ENCODE results near the gene TNKS1BP1. TPM values are rescaled to one million over a fixed set of nuclear protein-coding genes. Genes with fewer than 3 reads are reported as not detected.
"Not testable (repeated sequence)": the region's sequence is repeated elsewhere in the genome, so short reads cannot be mapped to it uniquely, and the experiment has no call there.

Gene TNKS1BP1
- total and polyA plus RNA-seq, 8 donors, result 59.4 to 238 (median 119) TPM

DNA sequence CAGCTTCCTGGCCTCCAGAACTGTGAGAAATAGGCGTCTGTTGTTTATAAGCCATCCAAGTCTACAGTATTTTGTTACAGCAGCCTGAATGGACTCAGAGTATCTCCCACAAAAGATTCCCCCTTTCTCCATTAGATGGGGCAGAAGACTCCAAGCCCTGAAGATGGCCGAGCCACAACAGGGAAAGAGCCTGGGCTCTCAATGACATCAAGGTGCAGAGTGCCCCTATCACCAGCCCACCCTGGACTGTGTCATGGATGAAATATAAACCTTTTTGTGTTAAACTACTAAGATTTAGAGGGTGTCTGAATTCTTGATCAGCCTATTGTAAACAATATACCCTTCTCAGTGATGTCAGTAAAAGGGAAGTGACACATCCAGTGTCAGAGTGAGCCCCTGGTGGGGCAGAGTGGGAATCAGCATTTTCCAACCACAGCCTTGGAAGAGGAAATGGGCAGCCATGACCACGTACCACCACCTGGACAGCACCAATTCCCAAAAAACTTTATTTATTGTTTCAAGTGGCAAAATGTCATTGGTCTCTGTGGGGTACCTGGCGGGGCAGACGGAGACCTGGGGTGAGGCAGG, 25.5 kb downstream of the TNKS1BP1 start:
- H3K4me3 ChIP-seq, result no peak overlapping the region
- WGBS, 5 donors, result 92 to 100% (median 95%) methylated on average over 5 of the region's 5 CpGs
- H3K27me3 ChIP-seq, result no peaks in the 10 kb centered on the region
- intact Hi-C loops (cut with DNase I; ENCODE audit: low total_unique reads), result no loop called here
- TF ChIP-seq, protein P1, sequence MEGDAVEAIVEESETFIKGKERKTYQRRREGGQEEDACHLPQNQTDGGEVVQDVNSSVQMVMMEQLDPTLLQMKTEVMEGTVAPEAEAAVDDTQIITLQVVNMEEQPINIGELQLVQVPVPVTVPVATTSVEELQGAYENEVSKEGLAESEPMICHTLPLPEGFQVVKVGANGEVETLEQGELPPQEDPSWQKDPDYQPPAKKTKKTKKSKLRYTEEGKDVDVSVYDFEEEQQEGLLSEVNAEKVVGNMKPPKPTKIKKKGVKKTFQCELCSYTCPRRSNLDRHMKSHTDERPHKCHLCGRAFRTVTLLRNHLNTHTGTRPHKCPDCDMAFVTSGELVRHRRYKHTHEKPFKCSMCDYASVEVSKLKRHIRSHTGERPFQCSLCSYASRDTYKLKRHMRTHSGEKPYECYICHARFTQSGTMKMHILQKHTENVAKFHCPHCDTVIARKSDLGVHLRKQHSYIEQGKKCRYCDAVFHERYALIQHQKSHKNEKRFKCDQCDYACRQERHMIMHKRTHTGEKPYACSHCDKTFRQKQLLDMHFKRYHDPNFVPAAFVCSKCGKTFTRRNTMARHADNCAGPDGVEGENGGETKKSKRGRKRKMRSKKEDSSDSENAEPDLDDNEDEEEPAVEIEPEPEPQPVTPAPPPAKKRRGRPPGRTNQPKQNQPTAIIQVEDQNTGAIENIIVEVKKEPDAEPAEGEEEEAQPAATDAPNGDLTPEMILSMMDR (IDR thresholded peaks at IDR 0.05), result no peak
- no peak for TF ChIP-seq POLR2A (IDR thresholded peaks at IDR 0.05)
- TF ChIP-seq EP300 (IDR thresholded peaks at IDR 0.05), result no peak
- no peak for TF ChIP-seq POLR2AphosphoS5 (IDR thresholded peaks at IDR 0.05)
- DNase-seq, result no peak
- H3K36me3 ChIP-seq, result peaks cover 50 to 72% (median 68%) of the 10 kb centered on the region in 4 donors
- no peak overlapping the region for H3K27ac ChIP-seq
- H3K9me3 ChIP-seq, result peaks cover 0 to 18% (median 15%) of the 10 kb centered on the region in 4 donors
- peaks cover 14 to 25% (median 23%) of the 10 kb centered on the region in 4 donors for H3K4me1 ChIP-seq

DNA sequence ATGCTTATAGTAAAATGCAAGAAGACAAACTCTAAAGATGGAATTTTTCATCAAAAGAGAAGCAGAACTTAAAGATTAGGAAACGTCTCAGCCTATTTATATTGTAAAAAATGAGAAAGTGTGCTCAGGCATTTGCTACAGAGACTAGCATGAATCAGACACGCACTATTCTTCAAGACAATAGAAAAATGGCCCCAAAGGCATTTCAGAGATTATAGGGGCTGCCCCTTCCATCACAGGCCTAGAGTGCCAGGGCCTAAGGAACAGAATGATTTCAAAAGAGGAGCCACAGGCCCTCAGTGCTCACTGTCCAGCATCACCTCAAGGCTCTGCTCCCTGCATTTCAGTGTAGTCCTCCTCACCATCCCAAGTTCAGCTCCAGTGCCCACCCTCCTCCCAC, 27.5 kb downstream of the TNKS1BP1 start:
- no peak for DNase-seq
- Histone ChIP-seq H3K27me3 (no peaks in the 10 kb centered on the region), H3K27ac (no peak overlapping the region), H3K36me3 (peaks cover 38 to 58% (median 53%) of the 10 kb centered on the region in 4 donors), H3K9me3 (peaks cover 0 to 18% (median 15%) of the 10 kb centered on the region in 4 donors), H3K4me1 (peaks cover 21 to 32% (median 29%) of the 10 kb centered on the region in 4 donors), H3K4me3 (no peak overlapping the region)
- 82 to 95% (median 88%) methylated on average over 2 of the region's 2 CpGs for WGBS, 5 donors
- TF ChIP-seq POLR2AphosphoS5 (IDR thresholded peaks at IDR 0.05) (no peak), POLR2A (IDR thresholded peaks at IDR 0.05) (no peak), EP300 (IDR thresholded peaks at IDR 0.05) (no peak)
- TF ChIP-seq, protein P1 (IDR thresholded peaks at IDR 0.05), result no peak
- intact Hi-C loops (cut with DNase I; ENCODE audit: low total_unique reads), result no loop called here

DNA sequence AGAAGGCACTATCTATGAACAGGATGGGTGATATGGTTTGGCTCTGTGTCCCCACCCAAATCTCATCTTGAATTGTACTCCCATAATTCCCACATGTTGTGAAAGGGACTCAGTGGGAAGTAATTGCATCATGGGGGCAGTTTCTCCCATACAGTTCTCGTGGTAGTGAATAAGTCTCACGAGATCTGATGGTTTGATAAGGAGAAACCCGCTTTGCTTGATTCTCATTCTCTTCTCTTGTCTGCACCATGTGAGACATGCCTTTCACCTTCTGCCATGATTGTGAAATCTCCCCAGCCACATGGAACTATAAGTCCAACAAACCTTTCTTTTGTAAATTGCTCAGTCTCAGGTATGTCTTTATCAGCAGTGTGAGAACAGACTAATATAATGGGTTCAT, 28.5 kb downstream of the TNKS1BP1 start:
- peaks cover 21 to 32% (median 29%) of the 10 kb centered on the region in 4 donors for H3K4me1 ChIP-seq
- H3K27me3 ChIP-seq; DNase-seq; H3K4me3 ChIP-seq; intact Hi-C loops (cut with DNase I; ENCODE audit: low total_unique reads): not testable (repeated sequence)
- WGBS, 5 donors, result 80 to 95% (median 90%) methylated on average over 3 of the region's 3 CpGs
- H3K9me3 ChIP-seq, result peaks cover 0 to 18% (median 15%) of the 10 kb centered on the region in 4 donors
- H3K36me3 ChIP-seq, result peaks cover 28 to 48% (median 43%) of the 10 kb centered on the region in 4 donors
- H3K27ac ChIP-seq, result peak overlapping the region in 1 of 5 donors; percentile 61

DNA sequence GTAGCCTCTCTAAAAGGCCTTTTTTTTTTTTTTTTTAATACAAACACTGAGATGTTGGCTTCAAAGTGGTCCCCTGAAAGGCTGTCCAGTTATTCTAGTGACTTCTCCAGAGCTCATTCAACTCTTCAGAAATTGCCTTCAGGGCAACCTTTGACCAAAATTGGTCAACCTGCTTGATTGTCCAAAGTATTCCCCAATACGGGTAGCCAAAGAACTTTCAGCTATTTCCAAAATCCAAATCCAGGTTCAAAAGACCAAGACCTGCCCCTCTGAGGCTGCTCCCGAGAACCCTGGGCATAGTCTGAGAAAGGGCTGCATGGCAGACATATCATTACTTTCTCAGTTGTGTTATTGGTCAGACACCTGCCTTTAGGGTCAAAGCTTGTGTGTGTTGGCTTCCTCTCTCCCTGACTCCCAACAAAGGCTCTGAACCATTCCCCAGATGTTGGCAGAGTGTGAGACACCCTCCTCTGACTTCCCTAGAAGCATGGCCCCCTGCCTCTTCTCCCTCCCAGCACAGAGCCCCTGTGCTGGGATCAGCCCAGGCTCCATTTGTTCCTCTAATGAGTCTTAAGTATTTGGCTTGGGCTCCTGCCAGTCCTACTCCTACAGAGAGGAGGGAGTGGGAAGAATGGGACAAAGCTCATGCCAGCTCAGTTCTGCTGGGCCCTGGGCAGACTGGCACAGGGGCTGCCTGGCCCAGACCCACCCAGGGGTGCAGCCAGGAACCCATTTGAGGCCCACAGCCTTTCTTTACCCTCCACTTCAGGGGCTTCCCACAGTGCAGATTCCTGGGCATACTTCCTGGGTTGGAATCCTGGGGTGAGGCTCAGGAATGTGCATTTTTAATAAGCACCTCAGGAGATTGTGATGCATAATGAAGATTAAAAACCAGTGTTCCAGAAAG, 30.3 kb downstream of the TNKS1BP1 start:
- Histone ChIP-seq H3K4me1 (peaks cover 25 to 35% (median 31%) of the 10 kb centered on the region in 4 donors), H3K4me3 (no peak overlapping the region), H3K27ac (peak overlapping the region; percentile 55 to 67 (median 60)), H3K36me3 (peaks cover 11 to 31% (median 26%) of the 10 kb centered on the region in 4 donors), H3K27me3 (no peaks in the 10 kb centered on the region), H3K9me3 (peaks cover 0 to 10% (median 7%) of the 10 kb centered on the region in 4 donors)
- intact Hi-C loops (cut with DNase I; ENCODE audit: low total_unique reads), result no loop called here
- no peak for TF ChIP-seq POLR2A (IDR thresholded peaks at IDR 0.05)
- peak in 1 of 3 donors; percentile 55 for TF ChIP-seq POLR2AphosphoS5 (IDR thresholded peaks at IDR 0.05)
- peak; percentile 75 to 81 for DNase-seq
- 52 to 73% (median 63%) methylated on average over 2 of the region's 2 CpGs for WGBS, 5 donors

DNA sequence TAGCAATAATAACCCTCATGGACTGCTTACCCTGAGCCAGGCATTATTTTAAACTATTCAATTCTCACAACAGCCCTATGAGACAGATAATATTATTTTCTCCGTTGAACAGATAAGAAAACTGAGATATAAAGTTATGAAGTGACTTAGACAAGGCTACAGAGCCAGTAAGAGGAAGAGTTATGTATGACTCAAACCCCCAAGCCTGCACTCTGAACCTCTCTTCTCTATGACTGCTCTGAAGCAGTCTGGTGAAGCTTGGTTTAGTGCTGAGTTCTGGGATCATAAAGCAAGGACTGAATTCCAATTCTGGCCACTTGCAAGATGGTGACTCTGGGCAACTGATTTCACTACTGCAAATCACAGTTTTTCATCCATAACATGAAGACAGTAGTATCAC, 34.5 kb downstream of the TNKS1BP1 start:
- no peaks in the 10 kb centered on the region for H3K9me3 ChIP-seq
- H3K4me1 ChIP-seq, result peaks cover 32 to 43% (median 40%) of the 10 kb centered on the region in 4 donors
- WGBS, 5 donors, result 25 to 40% (median 35%) methylated on average over 1 of the region's 1 CpG
- no peaks in the 10 kb centered on the region for H3K27me3 ChIP-seq
- intact Hi-C loops (cut with DNase I; ENCODE audit: low total_unique reads), result no loop called here
- H3K4me3 ChIP-seq, result no peak overlapping the region
- H3K27ac ChIP-seq, result no peak overlapping the region
- H3K36me3 ChIP-seq, result no peaks in the 10 kb centered on the region
- no peak for DNase-seq
- no peak for TF ChIP-seq POLR2A (IDR thresholded peaks at IDR 0.05)
- TF ChIP-seq, protein P1 (IDR thresholded peaks at IDR 0.05), result no peak
- TF ChIP-seq EP300 (IDR thresholded peaks at IDR 0.05), result no peak
- no peak for TF ChIP-seq POLR2AphosphoS5 (IDR thresholded peaks at IDR 0.05)
